HEK293 (cell line): ENCODE results near the gene RANBP1.
A peak's percentile ranks its signal among the peaks of the same experiment; 100 is the strongest.

ENCODE experiments used
- ATF2 ChIP-seq: fragments of 450-650 bp; formaldehyde crosslinking; IDR thresholded peaks from 2 replicates; pipeline ENCODE4 v1.5.1; 2016; ENCODE audit warnings: missing biosample characterization, missing genetic modification characterization, low read depth
- BCL11A ChIP-seq: fragments of 450-650 bp; formaldehyde crosslinking; IDR thresholded peaks from 2 replicates; pipeline ENCODE4 v1.5.1; 2016; ENCODE audit warnings: low read depth, missing biosample characterization, missing genetic modification characterization
- ELK4 ChIP-seq: IDR thresholded peaks from 2 replicates; pipeline ENCODE4 v1.6.1; 2011; ENCODE audit warnings: mild to moderate bottlenecking, low read depth, low read length, borderline replicate concordance
- GLIS2 ChIP-seq: fragments of 450-650 bp; formaldehyde crosslinking; IDR thresholded peaks from 2 replicates; pipeline ENCODE4 v1.5.1; 2016; ENCODE audit warnings: missing biosample characterization, missing genetic modification characterization
- KLF9 ChIP-seq: fragments of 450-650 bp; formaldehyde crosslinking; IDR thresholded peaks from 2 replicates; pipeline ENCODE4 v1.5.1; 2016; ENCODE audit warnings: missing biosample characterization, missing genetic modification characterization, low read depth
- OVOL3 ChIP-seq: fragments of 450-650 bp; formaldehyde crosslinking; IDR thresholded peaks from 2 replicates; pipeline ENCODE4 v1.5.1; 2016; ENCODE audit warnings: missing biosample characterization, missing genetic modification characterization
- PATZ1 ChIP-seq: fragments of 450-650 bp; formaldehyde crosslinking; IDR thresholded peaks from 2 replicates; pipeline ENCODE4 v1.5.1; 2016; ENCODE audit warnings: missing biosample characterization, missing genetic modification characterization
- PBX3 ChIP-seq: sonication (generic); formaldehyde crosslinking; IDR thresholded peaks from 2 replicates; pipeline ENCODE4 v1.8.1; 2022; ENCODE audit warnings: mild to moderate bottlenecking, moderate library complexity, missing genetic modification reagents
- PRDM2 ChIP-seq: fragments of 450-650 bp; formaldehyde crosslinking; IDR thresholded peaks from 2 replicates; pipeline ENCODE4 v1.5.1; 2016; ENCODE audit warnings: missing biosample characterization, missing genetic modification characterization, borderline replicate concordance
- SCRT1 ChIP-seq: fragments of 450-650 bp; formaldehyde crosslinking; IDR thresholded peaks from 2 replicates; pipeline ENCODE4 v1.5.1; 2016; ENCODE audit warnings: missing biosample characterization, missing genetic modification characterization, borderline replicate concordance
- ZBTB1 ChIP-seq: fragments of 450-650 bp; formaldehyde crosslinking; IDR thresholded peaks from 2 replicates; pipeline ENCODE4 v1.5.1; 2016; ENCODE audit warnings: missing biosample characterization, missing genetic modification characterization
- ZBTB10 ChIP-seq: fragments of 450-650 bp; formaldehyde crosslinking; IDR thresholded peaks from 2 replicates; pipeline ENCODE4 v1.5.1; 2016; ENCODE audit warnings: missing biosample characterization, missing genetic modification characterization
- ZBTB20 ChIP-seq: fragments of 450-650 bp; formaldehyde crosslinking; IDR thresholded peaks from 2 replicates; pipeline ENCODE4 v1.5.1; 2016; ENCODE audit warnings: missing biosample characterization, missing genetic modification characterization
- ZNF184 ChIP-seq: fragments of 450-650 bp; IDR thresholded peaks from 2 replicates; pipeline ENCODE4 v1.5.1; 2018; ENCODE audit warnings: missing biosample characterization, mild to moderate bottlenecking, missing genetic modification characterization
- ZNF223 ChIP-seq: fragments of 450-650 bp; formaldehyde crosslinking; IDR thresholded peaks from 2 replicates; pipeline ENCODE4 v1.5.1; 2016; ENCODE audit warnings: missing biosample characterization, missing genetic modification characterization
- ZNF341 ChIP-seq: fragments of 450-650 bp; formaldehyde crosslinking; IDR thresholded peaks from 2 replicates; pipeline ENCODE4; 2016; ENCODE audit warnings: low read depth, missing biosample characterization, missing genetic modification characterization
- ZNF37A ChIP-seq: fragments of 450-650 bp; IDR thresholded peaks from 2 replicates; pipeline ENCODE4 v1.5.1; 2018; ENCODE audit warnings: missing biosample characterization, missing genetic modification characterization
- ZNF398 ChIP-seq: fragments of 450-650 bp; formaldehyde crosslinking; IDR thresholded peaks from 2 replicates; pipeline ENCODE4 v1.5.1; 2017; ENCODE audit warnings: missing biosample characterization, missing genetic modification characterization
- ZNF521 ChIP-seq: fragments of 450-650 bp; formaldehyde crosslinking; IDR thresholded peaks from 2 replicates; pipeline ENCODE4 v1.5.1; 2017; ENCODE audit warnings: missing biosample characterization, mild to moderate bottlenecking, missing genetic modification characterization
- ZNF561 ChIP-seq: fragments of 450-650 bp; IDR thresholded peaks from 2 replicates; pipeline ENCODE4 v1.5.1; 2018; ENCODE audit warnings: missing biosample characterization, missing genetic modification characterization, borderline replicate concordance
- ZNF571 ChIP-seq: fragments of 450-650 bp; formaldehyde crosslinking; IDR thresholded peaks from 2 replicates; pipeline ENCODE4 v1.5.0; 2017; ENCODE audit warnings: missing biosample characterization, missing genetic modification characterization
- ZXDB ChIP-seq: fragments of 450-650 bp; formaldehyde crosslinking; IDR thresholded peaks from 2 replicates; pipeline ENCODE4 v1.5.1; 2016; ENCODE audit warnings: missing biosample characterization, missing genetic modification characterization

The RANBP1 gene

GRCh38 chr22:20079745-20080444, 36.0 kb upstream of the RANBP1 start, which contains the start of gene DGCR8 (continued):
- no peak for TF ChIP-seq ZBTB1 (tag by site-specific recombination)
- peak; percentile 46; the same call in 1 of the 2 replicates for TF ChIP-seq ZNF341
- TF ChIP-seq ZNF521 (tag by site-specific recombination) = no peak
- no peak for TF ChIP-seq SCRT1
- TF ChIP-seq PBX3 (CRISPR knock-in tag) = peak; percentile 89; the same call in 1 of the 2 replicates
- TF ChIP-seq ATF2 = no peak
- 0 out of 2 replicates have a peak, but pooled peaks have one; percentile 53 for TF ChIP-seq ZBTB10 (tag by site-specific recombination)
- TF ChIP-seq ZNF223 (tag by site-specific recombination) = no peak
- TF ChIP-seq KLF9 (tag by site-specific recombination) = peak; percentile 57
- TF ChIP-seq ZNF398 (tag by site-specific recombination) = peak; percentile 35; the same call in 1 of the 2 replicates
- TF ChIP-seq ZNF571 (tag by site-specific recombination) = no peak
- TF ChIP-seq ZNF184 (tag by site-specific recombination) = 0 out of 2 replicates have a peak, but pooled peaks have one; percentile 41
- no peak for TF ChIP-seq PRDM2 (tag by site-specific recombination)
- peak; percentile 70; the same call in 1 of the 2 replicates for TF ChIP-seq ZBTB20 (tag by site-specific recombination)
- TF ChIP-seq PATZ1 = peak; percentile 55; the same call in 1 of the 2 replicates
- no peak for TF ChIP-seq GLIS2 (tag by site-specific recombination)
- TF ChIP-seq BCL11A (tag by site-specific recombination) = peak; percentile 79
- TF ChIP-seq ZXDB (tag by site-specific recombination) = peak; percentile 93
- TF ChIP-seq OVOL3 = 0 out of 2 replicates have a peak, but pooled peaks have one; percentile 36
- no peak; the same call in 1 of the 2 replicates for TF ChIP-seq ELK4
- TF ChIP-seq ZNF37A (tag by site-specific recombination) = no peak
- TF ChIP-seq ZNF561 (tag by site-specific recombination) = peak; percentile 75; the same call in 1 of the 2 replicates
